Transverse colon (tissue), 3 donors: ENCODE measurements around the gene ASTN1.

ENCODE experiments used
- POLR2A ChIP-seq: fragments of 450-650 bp; IDR thresholded peaks from one replicate; pipeline ENCODE4 v1.6.1; 2016; ENCODE audit warnings: antibody characterized with exemption, mild to moderate bottlenecking, moderate library complexity
- POLR2AphosphoS5 ChIP-seq, 3 donors: sonication (generic); formaldehyde crosslinking; IDR thresholded peaks; one replicate each; pipeline ENCODE4 v1.6.1; 2016; ENCODE audit warnings: antibody characterized with exemption in 3 of 3

DNA sequence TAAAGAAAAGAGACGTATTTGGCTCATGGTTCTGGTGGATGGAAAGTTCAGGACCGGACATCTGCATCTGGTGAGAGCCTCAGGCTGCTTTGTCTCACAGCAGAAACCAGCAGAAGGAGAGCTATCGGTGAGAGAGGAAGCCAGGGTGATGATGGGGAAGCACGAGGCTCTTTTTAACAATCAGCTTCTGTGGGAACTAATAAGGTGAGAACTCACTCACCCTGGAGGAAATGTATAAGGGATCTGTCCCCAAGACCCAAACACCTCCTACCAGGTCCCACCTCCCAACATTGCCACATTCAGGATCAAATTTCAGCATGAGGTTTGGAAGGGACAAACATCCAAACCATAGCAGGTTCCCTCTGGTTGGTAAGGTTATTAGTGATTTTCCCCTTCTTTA lies 32.8 kb downstream of the ASTN1 start:
- no peak for TF ChIP-seq POLR2AphosphoS5 (IDR thresholded peaks at IDR 0.05)
- TF ChIP-seq POLR2A, result no peak
